HG03139 (cell line): ENCODE results near the gene RNF187.

ENCODE experiments used
- ATAC-seq: cut with Tn5 transposase; IDR thresholded peaks from one replicate; pipeline ENCODE4 v1.9.1; 2021; ENCODE audit not compliant: unreplicated experiment

RNF187 gene

GRCh38 chr1:228487336-228488124, at the start of gene RNF187:
RNF187 (plus strand) TSS chr1:228487382.
- ATAC-seq = peak; percentile 55

DNA sequence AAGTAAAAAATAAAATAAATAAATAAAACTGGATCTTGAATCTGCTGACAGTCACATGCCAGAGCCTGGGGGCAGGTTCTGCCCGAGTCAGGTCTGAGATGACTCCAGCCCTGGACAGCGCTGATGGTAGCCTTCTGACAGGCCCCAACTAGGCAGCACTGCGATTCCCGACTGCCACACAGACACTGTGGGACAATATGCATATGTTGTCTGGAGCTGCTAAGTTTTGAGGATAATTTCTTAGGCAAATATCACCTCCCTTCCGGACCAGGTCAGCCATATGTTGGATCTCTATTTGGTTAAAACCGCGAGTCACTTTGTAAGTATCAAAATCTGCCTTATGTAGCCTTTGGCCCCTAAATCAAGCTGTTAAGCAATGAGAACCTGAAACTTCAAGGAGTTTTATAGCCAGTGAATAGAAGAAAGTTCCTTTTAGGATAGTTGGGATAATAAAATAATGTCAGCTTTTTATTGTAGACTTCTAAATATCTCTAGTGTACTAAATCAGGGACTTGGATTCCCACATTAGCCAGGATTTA, 49.7 kb upstream of the RNF187 start:
- ATAC-seq = no peak

DNA sequence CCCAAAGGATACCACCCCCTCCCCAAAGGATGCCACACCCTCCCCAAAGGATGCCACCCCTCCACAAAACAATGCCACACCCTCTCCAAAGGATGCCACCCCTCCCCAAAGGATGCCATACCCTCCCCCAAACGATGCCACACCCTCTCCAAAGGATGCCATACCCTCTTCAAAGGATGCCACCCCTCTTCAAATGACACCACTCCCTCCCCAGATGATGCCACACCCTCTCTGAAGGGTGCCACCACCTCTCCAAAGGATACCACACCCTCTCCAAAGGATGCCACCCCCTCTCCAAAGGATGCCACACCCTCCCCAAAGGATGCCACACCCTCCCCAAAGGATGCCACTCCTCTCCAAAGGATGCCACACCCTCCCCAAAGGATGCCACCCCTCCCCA, 48.9 kb upstream of the RNF187 start:
- no peak for ATAC-seq

GRCh38 chr1:228440761-228441500, 46.3 kb upstream of the RNF187 start:
- no peak for ATAC-seq

DNA sequence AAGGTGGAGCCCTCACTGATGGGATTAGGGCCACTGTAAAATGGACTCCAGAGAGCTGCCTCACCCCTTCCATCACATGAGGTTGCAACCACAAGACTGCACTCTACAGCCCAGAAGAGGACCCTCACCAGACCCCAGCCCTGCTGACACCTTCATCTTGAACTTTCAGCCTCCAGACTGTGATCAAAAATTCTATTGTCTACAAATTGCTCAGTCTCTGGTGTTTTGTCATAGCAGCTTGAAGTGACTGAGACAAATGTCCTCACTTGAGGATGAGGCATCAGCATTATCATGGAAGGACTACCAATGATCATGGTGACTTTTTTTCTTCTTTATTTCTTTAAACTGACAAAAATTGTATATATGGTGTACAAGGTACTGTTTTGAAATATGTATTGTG, 43.8 kb upstream of the RNF187 start:
- ATAC-seq = no peak

- ATAC-seq = no peak
Observed at GRCh38 chr1:228445490-228445842, 41.7 kb upstream of the RNF187 start.

- no peak for ATAC-seq
Observed at GRCh38 chr1:228445843-228446650, 41.1 kb upstream of the RNF187 start.

DNA sequence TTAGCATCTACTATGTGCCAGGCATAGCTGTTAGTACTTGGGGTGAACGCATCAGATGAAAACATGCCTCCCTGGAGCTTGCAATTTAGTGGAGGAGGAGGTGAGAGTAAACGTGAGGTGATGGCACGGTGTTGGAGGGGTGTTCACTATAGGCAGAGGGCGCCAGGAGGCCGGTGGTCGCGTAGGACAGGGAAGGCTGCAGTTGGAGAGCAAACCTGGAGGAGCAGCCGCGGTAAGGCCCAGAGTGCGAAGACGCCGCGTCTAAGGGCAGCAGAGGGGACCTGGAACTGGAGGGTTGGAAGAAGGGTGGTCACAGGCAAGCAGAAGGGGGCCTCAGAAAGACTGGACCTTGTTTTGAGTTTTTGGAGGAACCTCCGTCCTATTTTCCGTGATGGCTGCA, 40.3 kb upstream of the RNF187 start:
- ATAC-seq = no peak

- ATAC-seq = no peak
Observed at GRCh38 chr1:228448372-228448771, 38.8 kb upstream of the RNF187 start.

DNA sequence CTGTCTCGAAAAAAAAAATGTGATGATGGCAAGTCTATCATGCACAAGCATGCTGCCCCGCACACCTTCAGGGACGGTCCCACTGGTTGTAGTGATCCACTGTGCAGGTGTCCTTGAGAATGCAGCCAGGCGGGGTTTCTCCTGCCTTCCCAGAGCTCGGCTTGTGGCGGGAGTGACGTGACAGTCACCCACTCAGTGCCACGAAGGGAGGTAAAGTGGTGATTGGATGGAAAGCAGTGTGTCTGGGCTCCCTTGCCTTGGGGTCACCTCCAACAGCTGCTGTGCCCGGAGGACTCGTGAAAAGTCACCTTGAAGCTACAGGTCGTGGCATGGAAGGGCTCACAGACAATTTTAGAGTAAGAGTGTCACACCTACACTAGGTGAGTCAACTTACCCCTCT, 37.0 kb upstream of the RNF187 start:
- ATAC-seq = no peak

DNA sequence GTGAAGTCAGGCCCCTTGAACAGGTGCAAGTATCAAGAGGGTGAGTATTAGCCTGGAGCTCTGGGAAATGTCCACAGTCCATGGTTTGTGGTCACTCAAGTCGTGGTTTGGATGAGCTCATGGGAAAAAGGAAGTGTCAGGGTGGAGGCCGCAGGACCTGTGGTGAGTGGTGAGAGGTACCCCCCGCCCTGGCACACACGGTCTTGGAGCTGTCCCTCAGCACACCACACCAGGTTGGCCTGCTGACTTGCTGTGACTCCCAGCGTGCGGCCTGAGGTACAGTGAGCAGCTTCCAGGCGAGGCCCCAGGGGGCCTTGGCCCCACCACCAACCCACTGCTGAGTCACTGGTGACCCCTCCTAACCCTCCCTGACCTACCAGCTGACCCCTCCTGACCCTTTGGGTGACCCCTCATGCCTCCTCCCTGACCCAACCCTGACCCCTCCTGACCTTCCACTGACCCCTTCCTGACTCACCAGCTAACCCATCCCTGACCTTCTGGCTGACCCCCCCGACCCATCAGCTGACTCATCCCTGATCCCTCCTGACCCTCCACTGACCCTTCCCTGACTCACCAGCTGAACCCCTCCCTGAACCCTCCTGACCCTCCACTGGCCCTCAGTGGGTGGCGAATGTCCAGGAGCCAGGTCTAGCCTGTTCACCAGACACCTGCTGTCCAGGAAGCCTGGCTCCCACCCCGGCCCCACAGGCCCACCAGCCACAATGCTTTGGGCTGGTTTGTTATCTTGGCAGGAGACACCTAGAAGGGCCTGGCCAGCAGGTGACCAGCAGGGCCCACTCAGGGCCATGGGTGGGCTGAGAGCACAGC, 34.8 kb upstream of the RNF187 start:
- no peak for ATAC-seq

GRCh38 chr1:228453022-228453560, 34.1 kb upstream of the RNF187 start:
- no peak for ATAC-seq

DNA sequence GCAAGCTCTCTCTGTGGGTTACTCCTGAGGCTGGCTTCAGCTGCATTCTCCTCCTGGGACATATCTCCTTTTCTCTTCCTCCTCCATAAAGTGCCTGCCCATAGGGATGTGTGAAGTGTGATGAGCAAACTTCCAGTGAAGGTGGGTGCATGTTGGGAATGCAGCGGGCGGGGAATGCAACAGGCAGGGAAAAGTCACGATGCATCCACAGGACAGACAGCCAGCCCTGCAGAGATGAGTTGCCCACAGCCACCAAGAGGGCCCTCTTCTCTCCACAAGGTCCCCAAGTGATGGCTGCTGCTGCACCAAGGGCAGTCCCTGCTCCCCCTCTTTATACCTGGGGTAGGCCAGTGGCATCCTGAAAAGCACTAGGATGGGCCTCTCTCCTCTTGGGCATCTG, 33.6 kb upstream of the RNF187 start:
- ATAC-seq = no peak

GRCh38 chr1:228454238-228454637, 32.9 kb upstream of the RNF187 start:
- no peak for ATAC-seq

DNA sequence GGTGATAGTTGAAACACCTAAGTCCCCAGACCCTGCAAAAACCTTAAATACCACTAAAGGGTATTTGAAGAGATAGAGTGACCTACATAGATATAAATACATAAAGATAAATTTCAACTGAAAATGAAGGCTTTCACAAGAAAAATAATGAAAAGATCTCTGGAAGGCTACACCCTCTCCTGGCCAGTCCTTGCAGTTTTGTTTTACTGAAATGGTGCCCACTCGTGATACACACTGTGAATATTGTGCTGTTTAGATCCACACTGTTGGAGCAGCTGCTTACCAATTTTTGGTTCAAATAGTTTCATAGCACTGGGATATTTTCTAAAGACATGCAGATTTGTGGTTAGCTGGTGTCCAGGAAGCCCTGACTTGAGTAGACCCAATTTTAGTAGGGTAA, 31.5 kb upstream of the RNF187 start:
- no peak for ATAC-seq

GRCh38 chr1:228456252-228457016, 30.7 kb upstream of the RNF187 start:
- ATAC-seq = no peak

DNA sequence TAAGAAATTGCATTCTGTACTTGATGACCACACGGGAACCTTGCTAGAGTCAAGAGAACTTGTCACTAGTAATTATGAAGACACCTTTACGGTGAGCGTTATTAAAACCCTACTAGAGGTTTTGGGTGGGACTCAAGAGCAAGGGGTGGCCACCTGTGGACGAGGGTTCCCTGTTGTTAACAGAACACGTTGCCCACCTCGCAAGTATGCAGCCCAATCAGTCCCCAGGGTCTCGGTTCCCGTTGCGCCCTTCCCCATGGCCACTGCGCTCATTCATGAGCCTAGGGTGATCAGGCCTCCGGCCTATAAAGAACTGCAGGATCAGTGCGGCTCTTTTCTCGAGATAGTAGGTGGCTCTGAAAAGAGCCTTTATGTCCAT, 30.2 kb upstream of the RNF187 start:
- peak; percentile 8 for ATAC-seq

GRCh38 chr1:228457396-228458176, 29.6 kb upstream of the RNF187 start:
- peak; percentile 86 for ATAC-seq
